Measurements from ENCODE around the gene PBX3. TPM values are rescaled to one million over a fixed set of nuclear protein-coding genes. Genes with fewer than 3 reads are reported as not detected.

Gene PBX3
- total RNA-seq, 2 experiments from 2014 or later = 40.8 to 54.6 TPM

DNA sequence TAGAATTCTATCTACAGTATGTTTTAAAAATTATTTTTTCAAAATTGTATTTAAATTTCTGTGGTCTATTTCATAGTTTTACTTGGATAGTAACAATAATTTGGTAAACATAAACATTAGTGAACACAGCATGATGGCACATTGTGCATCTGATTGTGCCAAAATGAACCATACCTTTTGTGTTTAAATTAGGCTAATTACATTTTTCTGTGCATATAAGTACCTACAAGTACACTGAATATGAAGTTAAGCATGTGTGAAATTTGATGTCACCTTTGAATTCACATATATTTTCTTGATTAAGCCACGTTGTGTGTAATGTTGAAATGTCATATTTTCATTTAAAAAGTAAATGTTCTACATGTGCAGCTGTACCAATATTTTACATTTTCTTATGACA lies 13.4 kb downstream of the PBX3 start:
- no peak overlapping the region for H3K4me2 ChIP-seq (ENCODE audit: low read length)
- H3K4me3 ChIP-seq (ENCODE audit: low read depth, low read length, poor library complexity, severe bottlenecking) = no peak overlapping the region
- no peak overlapping the region for H3K27ac ChIP-seq (ENCODE audit: low read depth, low read length, poor library complexity, severe bottlenecking)
- intact Hi-C loops (cut with micrococcal nuclease; ENCODE audit: unreplicated experiment) = loop anchor here (10.0 kb wide), 1 partner anchor 986 kb away; the partner anchor contains the start of genes NR6A1 and OLFML2A
- ChIA-PET CTCF (ENCODE audit: unreplicated experiment) (no interaction called here), POLR2A (no interaction called here)
- TF ChIP-seq EZH2phosphoT487 (IDR thresholded peaks at IDR 0.05; ENCODE audit: borderline replicate concordance, low read depth, low read length) = no peak
- TF ChIP-seq, protein P1, sequence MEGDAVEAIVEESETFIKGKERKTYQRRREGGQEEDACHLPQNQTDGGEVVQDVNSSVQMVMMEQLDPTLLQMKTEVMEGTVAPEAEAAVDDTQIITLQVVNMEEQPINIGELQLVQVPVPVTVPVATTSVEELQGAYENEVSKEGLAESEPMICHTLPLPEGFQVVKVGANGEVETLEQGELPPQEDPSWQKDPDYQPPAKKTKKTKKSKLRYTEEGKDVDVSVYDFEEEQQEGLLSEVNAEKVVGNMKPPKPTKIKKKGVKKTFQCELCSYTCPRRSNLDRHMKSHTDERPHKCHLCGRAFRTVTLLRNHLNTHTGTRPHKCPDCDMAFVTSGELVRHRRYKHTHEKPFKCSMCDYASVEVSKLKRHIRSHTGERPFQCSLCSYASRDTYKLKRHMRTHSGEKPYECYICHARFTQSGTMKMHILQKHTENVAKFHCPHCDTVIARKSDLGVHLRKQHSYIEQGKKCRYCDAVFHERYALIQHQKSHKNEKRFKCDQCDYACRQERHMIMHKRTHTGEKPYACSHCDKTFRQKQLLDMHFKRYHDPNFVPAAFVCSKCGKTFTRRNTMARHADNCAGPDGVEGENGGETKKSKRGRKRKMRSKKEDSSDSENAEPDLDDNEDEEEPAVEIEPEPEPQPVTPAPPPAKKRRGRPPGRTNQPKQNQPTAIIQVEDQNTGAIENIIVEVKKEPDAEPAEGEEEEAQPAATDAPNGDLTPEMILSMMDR (conservative IDR thresholded peaks at IDR 0.05; ENCODE audit: low read length) = no peak
- H3K9me2 ChIP-seq (ENCODE audit: insufficient read depth, low read length) = no peaks in the 10 kb centered on the region
- no peaks in the 10 kb centered on the region for H4K20me1 ChIP-seq (ENCODE audit: insufficient read depth, low read length)
- no peaks in the 10 kb centered on the region for H3K9me3 ChIP-seq (ENCODE audit: low read length)
- no peak overlapping the region for H2AFZ ChIP-seq (ENCODE audit: low read length)
- H3K36me3 ChIP-seq (ENCODE audit: insufficient read depth, low read length) = peaks cover 5% of the 10 kb centered on the region; the same call in 1 of the 2 replicates
- no TSS peak for BruUV-seq (replicated peaks)
- H3K79me2 ChIP-seq (ENCODE audit: insufficient read depth, low read depth, low read length) = no peaks in the 10 kb centered on the region
- H3K4me1 ChIP-seq (ENCODE audit: insufficient read depth, low read length, poor library complexity, severe bottlenecking) = peaks cover 11% of the 10 kb centered on the region
- DNase-seq (ENCODE audit: low spot score) = no peak

DNA sequence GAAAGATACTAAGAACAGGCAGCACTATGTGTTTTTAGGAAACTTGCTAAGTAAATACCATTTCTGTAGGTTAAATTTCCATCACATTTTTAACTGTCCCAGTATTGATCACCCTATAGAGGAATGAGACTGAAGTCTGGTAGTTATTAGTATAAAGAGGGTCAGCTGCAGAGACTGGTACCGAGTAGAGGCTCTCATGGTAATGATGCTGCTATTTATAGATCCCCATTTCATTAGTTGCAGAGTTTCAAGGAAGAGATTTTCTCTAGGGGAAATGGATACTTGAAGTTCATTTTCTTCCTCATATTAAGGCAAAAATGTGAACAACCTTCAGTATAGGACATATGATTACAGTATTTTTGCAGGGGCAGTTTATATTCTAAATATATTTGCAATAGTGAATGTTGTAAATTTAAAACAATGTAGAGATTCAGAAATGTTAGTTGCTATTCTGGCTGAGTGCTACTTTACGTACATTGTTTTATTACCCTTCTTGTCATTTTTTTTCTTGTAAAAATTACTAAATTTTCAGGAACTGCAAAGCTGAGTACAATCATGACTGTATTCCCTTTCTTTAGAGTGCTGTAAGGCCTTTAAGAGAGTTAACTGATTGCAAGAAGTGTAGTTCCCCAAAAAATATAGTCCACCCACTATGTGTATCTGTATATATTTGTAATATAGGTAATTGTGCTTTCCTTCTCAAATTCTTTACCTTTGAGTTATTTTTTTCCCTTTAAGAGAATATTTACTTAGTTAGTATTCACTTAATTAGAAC lies 14.7 kb downstream of the PBX3 start:
- no peaks in the 10 kb centered on the region for H3K79me2 ChIP-seq (ENCODE audit: insufficient read depth, low read depth, low read length)
- H3K4me3 ChIP-seq (ENCODE audit: low read depth, low read length, poor library complexity, severe bottlenecking) = no peak overlapping the region
- DNase-seq (ENCODE audit: low spot score) = no peak
- H3K27ac ChIP-seq (ENCODE audit: low read depth, low read length, poor library complexity, severe bottlenecking) = no peak overlapping the region
- H2AFZ ChIP-seq (ENCODE audit: low read length) = no peak overlapping the region
- no TSS peak for BruUV-seq (replicated peaks)
- no peak for TF ChIP-seq EZH2phosphoT487 (IDR thresholded peaks at IDR 0.05; ENCODE audit: borderline replicate concordance, low read depth, low read length)
- TF ChIP-seq, protein P1 (conservative IDR thresholded peaks at IDR 0.05; ENCODE audit: low read length) = no peak
- peaks cover 12% of the 10 kb centered on the region for H3K4me1 ChIP-seq (ENCODE audit: insufficient read depth, low read length, poor library complexity, severe bottlenecking)
- intact Hi-C loops (cut with micrococcal nuclease; ENCODE audit: unreplicated experiment) = loop anchor here (10.0 kb wide), 1 partner anchor 987 kb away; the partner anchor contains the start of genes NR6A1 and OLFML2A
- ChIA-PET CTCF (ENCODE audit: unreplicated experiment) (no interaction called here), POLR2A (no interaction called here)
- H4K20me1 ChIP-seq (ENCODE audit: insufficient read depth, low read length) = no peaks in the 10 kb centered on the region
- peaks cover under 1% of the 10 kb centered on the region; the same call in 1 of the 2 replicates for H3K36me3 ChIP-seq (ENCODE audit: insufficient read depth, low read length)
- no peak overlapping the region for H3K4me2 ChIP-seq (ENCODE audit: low read length)
- H3K9me3 ChIP-seq (ENCODE audit: low read length) = no peaks in the 10 kb centered on the region
- no peaks in the 10 kb centered on the region for H3K9me2 ChIP-seq (ENCODE audit: insufficient read depth, low read length)

DNA sequence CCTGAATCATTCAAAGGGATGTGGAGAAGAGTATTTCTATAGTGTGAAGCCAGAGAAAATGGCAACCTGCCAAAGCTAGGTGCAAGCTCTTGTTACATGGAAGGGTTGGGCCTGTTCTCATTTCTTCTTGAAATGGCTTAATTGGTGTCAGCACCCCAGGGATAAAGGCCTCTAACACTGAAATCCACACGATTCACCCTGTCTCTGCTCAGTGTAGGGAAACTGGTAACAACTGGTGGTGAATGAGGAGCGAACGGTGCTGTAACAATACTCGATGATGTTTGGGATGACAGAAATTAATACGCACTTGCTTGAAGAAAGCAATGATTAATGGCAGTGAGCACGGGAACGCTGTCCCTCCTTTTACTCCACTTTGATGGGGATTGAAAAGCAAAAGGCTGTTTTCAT lies 16.2 kb downstream of the PBX3 start:
- POLR2A ChIA-PET = no interaction called here
- no peaks in the 10 kb centered on the region for H3K9me3 ChIP-seq (ENCODE audit: low read length)
- H3K79me2 ChIP-seq (ENCODE audit: insufficient read depth, low read depth, low read length) = no peaks in the 10 kb centered on the region
- no peak for TF ChIP-seq EZH2phosphoT487 (IDR thresholded peaks at IDR 0.05; ENCODE audit: borderline replicate concordance, low read depth, low read length)
- TF ChIP-seq, protein P1 (conservative IDR thresholded peaks at IDR 0.05; ENCODE audit: low read length) = no peak
- H4K20me1 ChIP-seq (ENCODE audit: insufficient read depth, low read length) = no peaks in the 10 kb centered on the region
- H3K27ac ChIP-seq (ENCODE audit: low read depth, low read length, poor library complexity, severe bottlenecking) = no peak overlapping the region
- CTCF ChIA-PET (ENCODE audit: unreplicated experiment) = no interaction called here
- intact Hi-C loops (cut with micrococcal nuclease; ENCODE audit: unreplicated experiment) = loop anchor here (10.0 kb wide), 1 partner anchor 989 kb away; the partner anchor contains the start of genes NR6A1 and OLFML2A
- no peak overlapping the region for H2AFZ ChIP-seq (ENCODE audit: low read length)
- peaks cover 19% of the 10 kb centered on the region for H3K4me1 ChIP-seq (ENCODE audit: insufficient read depth, low read length, poor library complexity, severe bottlenecking)
- BruUV-seq (replicated peaks) = no TSS peak
- H3K9me2 ChIP-seq (ENCODE audit: insufficient read depth, low read length) = no peaks in the 10 kb centered on the region
- DNase-seq (ENCODE audit: low spot score) = no peak
- no peak overlapping the region for H3K4me3 ChIP-seq (ENCODE audit: low read depth, low read length, poor library complexity, severe bottlenecking)
- H3K36me3 ChIP-seq (ENCODE audit: insufficient read depth, low read length) = no peaks in the 10 kb centered on the region
- H3K4me2 ChIP-seq (ENCODE audit: low read length) = no peak overlapping the region

All from OCI-LY7 (cell line).